ENCODE results near the gene CFAP97.

CFAP97 gene

GRCh38 chr4:185196437-185196836 lies 7.4 kb downstream of the CFAP97 start:
- no peak for DNase-seq

GRCh38 chr4:185194924-185195888 lies 8.6 kb downstream of the CFAP97 start:
- DNase-seq = no peak

- DNase-seq = no peak
Measured at GRCh38 chr4:185192059-185192458, 11.7 kb downstream of the CFAP97 start.

DNA sequence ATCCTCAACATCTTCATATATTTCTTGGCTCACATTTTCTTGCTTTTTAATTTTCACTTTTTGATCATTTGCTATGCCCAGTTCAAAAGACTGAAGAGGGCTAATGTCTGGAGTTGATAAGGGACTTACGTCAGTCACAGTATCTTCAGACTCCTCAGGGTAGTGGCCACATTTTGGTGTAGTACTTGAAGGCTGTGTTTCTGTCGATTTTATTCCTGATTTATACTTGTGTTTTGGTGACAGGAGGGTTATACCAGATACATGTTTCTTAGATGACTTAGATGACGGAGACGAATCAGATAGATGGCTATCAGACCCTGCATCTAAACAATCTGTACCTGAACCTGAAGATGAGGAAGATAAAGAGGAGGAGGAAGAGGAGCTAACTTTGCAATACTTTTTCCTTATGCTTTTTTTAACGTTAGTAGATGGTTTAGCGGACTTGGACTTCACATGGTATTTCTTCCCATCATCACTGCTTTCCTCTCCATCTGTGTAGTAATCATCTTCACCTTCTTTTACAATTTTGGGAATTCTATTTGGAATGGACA lies 13.4 kb downstream of the CFAP97 start:
- no peak for DNase-seq

GRCh38 chr4:185189606-185190305 lies 14.0 kb downstream of the CFAP97 start:
- DNase-seq = no peak

DNA sequence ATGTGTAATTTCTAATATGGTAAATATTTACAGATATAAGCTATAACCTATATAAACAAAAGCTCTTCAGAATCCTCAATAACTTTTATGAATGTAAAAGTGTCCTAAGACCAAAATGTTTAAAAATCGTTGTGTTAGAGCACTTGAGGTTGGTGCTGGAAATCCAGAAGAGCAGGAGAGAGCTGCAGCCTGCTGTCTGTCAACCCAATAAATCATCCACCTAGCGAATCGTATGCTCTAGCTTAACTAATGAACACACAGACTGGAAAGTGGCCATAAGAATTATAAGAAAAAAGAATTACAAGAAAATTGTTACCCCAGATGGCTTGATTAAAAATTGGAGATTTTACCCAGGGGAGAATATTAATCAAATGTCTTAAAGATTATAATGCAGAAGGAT lies 17.0 kb downstream of the CFAP97 start:
- DNase-seq = no peak

- DNase-seq = no peak
Measured at GRCh38 chr4:185183622-185184281, 20.0 kb downstream of the CFAP97 start.

- DNase-seq = no peak
Measured at GRCh38 chr4:185182239-185182638, 21.6 kb downstream of the CFAP97 start.

DNA sequence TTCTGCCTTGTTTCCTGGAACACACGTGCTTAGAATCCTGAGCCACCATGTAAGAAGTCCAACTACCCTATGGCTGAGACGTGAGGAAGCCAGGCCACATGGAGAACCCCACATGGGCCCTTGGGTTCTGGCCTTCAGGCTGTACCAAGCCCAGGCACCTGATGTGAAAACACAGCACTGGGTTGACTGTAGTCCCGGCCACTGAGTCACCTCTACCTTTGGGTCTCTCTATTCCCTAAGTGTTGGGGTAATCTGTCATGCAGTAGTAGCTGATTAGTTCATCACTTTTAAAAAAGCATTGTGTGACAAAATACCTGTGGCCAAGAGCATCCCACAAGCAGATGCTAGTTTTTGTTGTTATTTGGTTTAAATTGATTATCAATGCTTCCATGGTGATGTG lies 24.3 kb downstream of the CFAP97 start:
- DNase-seq = no peak

DNA sequence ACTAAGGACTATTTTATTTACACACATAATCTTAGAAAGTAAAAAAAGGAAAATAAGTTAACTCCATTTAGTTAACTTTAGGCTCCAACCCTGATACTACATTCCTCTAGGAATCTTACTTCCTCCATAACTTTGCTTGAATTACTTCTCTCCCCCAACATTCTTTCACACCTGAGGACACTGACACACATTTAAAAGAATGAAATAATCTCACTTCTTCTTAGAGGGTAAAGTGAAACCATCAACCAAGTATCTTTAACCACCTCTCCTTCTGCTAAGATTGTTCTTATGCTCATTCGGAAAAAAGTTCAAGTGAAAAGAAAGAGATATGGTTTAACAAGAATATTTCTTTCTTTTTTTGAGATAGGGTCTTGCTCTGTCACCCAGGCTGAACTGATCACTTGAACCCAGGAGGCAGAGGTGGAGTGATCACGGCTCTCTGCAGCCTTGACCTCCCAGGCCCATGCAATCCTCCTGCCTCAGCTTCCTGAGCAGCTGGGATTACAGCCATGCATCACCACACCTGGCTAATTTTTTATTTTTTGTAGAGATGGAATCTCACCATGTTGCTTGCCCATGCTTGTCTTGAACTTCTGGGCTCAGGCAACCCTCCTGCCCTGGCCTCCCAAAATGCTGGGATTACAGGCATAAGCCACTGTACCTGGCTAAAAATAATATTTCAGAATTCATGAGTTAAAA lies 32.3 kb downstream of the CFAP97 start:
- DNase-seq = no peak

DNA sequence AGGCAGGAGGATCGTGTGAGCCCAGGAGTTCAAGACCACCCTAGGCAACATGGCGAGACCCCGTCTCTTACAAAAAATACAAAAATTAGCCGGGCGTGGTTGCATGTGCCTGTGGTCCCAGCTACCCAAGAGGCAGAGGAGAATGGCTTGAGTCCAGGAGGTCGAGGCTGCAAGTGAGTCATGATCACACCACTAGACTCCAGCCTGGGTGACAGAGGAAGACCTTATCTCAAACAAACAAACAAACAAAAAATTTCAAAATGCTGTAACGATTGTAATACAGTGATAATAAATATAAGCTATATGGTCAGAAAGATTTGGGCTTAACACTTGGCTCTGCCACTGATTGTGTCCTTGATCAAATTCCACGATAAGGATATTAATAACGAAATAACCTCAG lies 36.6 kb downstream of the CFAP97 start:
- DNase-seq = no peak

GRCh38 chr4:185165605-185166063 lies 38.2 kb downstream of the CFAP97 start:
- no peak for DNase-seq

- no peak for DNase-seq
Measured at GRCh38 chr4:185151296-185151695, 52.5 kb downstream of the CFAP97 start.

- no peak for DNase-seq
Measured at GRCh38 chr4:185149392-185149791, 54.4 kb downstream of the CFAP97 start.

GRCh38 chr4:185145572-185145971 lies 58.2 kb downstream of the CFAP97 start:
- DNase-seq = no peak

DNA sequence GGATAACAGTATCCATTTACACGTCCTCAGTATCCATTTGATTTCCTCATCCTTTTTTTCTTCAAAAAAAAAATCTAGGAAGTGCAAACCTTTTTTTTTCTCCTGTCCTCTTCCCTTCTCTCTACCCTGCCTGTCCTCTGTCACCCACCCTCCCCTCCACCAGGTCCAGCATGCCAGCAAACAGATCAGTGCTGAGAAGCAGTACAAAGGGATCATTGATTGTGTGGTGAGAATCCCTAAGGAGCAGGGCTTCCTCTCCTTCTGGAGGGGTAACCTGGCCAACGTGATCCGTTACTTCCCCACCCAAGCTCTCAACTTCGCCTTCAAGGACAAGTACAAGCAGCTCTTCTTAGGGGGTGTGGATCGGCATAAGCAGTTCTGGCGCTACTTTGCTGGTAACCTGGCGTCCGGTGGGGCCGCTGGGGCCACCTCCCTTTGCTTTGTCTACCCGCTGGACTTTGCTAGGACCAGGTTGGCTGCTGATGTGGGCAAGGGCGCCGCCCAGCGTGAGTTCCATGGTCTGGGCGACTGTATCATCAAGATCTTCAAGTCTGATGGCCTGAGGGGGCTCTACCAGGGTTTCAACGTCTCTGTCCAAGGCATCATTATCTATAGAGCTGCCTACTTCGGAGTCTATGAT lies 59.1 kb downstream of the CFAP97 start:
- DNase-seq = no peak

DNA sequence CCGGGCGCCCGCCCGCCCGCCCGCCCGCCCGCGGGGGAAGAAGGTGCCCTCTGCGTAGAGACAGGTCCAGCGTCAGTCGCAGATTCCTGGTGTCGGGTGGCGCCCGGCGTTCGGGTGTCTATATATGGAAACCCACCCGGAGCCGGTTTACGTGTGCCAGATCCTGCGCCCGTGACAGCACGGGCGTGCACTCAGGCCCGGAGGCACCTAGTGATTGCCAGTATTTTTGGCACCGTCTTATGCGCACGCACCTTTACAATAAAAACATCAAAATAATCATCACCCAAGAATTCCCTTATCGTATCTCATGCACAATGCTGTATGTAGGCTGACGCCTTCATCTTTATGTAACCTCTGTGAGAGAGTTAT lies 60.2 kb downstream of the CFAP97 start:
- peak; percentile 37 for DNase-seq

- DNase-seq = peak; percentile 80
Measured at GRCh38 chr4:185142912-185143600, 60.7 kb downstream of the CFAP97 start, which contains the start of gene SLC25A4. Gene SLC25A4, plus strand, starts transcription at chr4:185143266. Its CDS starts 107 bp downstream, at chr4:185143373.

DNA sequence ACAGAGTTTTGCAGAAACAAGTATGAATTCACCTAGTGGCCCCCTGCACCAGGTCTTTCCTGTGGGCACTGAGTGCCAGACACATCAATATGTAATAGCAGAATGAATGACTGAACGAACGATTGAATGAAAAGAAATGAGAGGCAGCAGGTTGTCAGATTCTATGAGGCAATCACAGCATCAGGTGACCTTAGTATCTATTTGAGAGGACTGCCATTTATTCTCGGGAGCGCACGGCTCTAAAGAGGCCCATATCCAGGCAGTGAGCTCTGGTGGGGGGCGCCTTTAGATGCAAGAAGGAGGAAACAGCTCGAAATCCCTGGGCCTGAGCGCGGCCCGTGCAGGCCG lies 61.3 kb downstream of the CFAP97 start:
- DNase-seq = no peak

DNA sequence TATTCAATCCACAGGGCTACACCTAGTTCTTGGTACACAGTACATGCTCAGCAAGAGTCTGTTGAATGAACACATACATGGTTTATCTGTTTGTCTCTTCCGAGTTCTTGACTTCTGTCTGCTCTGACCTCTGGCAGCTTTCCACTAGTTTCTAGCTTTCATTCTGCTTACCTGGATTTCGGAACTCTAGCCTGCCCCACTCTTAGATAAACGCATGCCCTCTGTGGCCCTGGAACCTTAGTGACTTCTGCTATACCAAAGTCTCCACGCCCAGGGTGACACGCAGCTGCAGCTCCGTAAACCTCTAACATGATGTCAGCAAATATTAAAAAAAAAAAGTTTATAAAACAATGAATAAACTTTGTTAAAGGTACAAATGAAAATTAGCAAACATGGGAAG lies 62.0 kb downstream of the CFAP97 start:
- DNase-seq = no peak

GRCh38 chr4:185139736-185140135 lies 64.1 kb downstream of the CFAP97 start:
- no peak for DNase-seq

Measured in activated gamma-delta T cell (primary cell).